HEK293 (cell line): ENCODE data around the gene MYO3A.

Experiments used
- AEBP2 ChIP-seq: fragments of 450-650 bp; formaldehyde crosslinking; IDR thresholded peaks from 2 replicates; pipeline ENCODE4 v1.5.1; 2016; ENCODE audit warnings: missing biosample characterization, missing genetic modification characterization, borderline replicate concordance
- EGR2 ChIP-seq: fragments of 450-650 bp; formaldehyde crosslinking; IDR thresholded peaks from 2 replicates; pipeline ENCODE4 v1.5.1; 2016; ENCODE audit warnings: low read depth, missing biosample characterization, missing genetic modification characterization
- KLF17 ChIP-seq: fragments of 450-650 bp; formaldehyde crosslinking; IDR thresholded peaks from 2 replicates; pipeline ENCODE4 v1.5.1; 2016; ENCODE audit warnings: missing biosample characterization, missing genetic modification characterization
- KLF9 ChIP-seq: fragments of 450-650 bp; formaldehyde crosslinking; IDR thresholded peaks from 2 replicates; pipeline ENCODE4 v1.5.1; 2016; ENCODE audit warnings: missing biosample characterization, missing genetic modification characterization, low read depth
- MYNN ChIP-seq: fragments of 450-650 bp; formaldehyde crosslinking; IDR thresholded peaks from 2 replicates; pipeline ENCODE4 v1.5.1; 2016; ENCODE audit warnings: missing biosample characterization, missing genetic modification characterization, borderline replicate concordance
- OSR2 ChIP-seq: fragments of 450-650 bp; formaldehyde crosslinking; IDR thresholded peaks from 2 replicates; pipeline ENCODE4 v1.5.1; 2016; ENCODE audit warnings: missing biosample characterization, missing genetic modification characterization
- SCRT2 ChIP-seq: fragments of 450-650 bp; formaldehyde crosslinking; IDR thresholded peaks from 2 replicates; pipeline ENCODE4 v1.5.1; 2016; ENCODE audit warnings: missing biosample characterization, missing genetic modification characterization
- SP3 ChIP-seq: fragments of 450-650 bp; formaldehyde crosslinking; IDR thresholded peaks from 2 replicates; pipeline ENCODE4 v1.5.1; 2016; ENCODE audit warnings: missing biosample characterization, missing genetic modification characterization
- TCF7L2 ChIP-seq: IDR thresholded peaks from 2 replicates; pipeline ENCODE4 v1.6.1; 2011; ENCODE audit warnings: low read depth, mild to moderate bottlenecking, inconsistent platforms, low read length, moderate library complexity, borderline replicate concordance
- ZBTB49 ChIP-seq: fragments of 450-650 bp; formaldehyde crosslinking; IDR thresholded peaks from 2 replicates; pipeline ENCODE4 v1.5.1; 2016; ENCODE audit warnings: missing biosample characterization, missing genetic modification characterization, low read depth
- ZIC2 ChIP-seq: fragments of 450-650 bp; formaldehyde crosslinking; IDR thresholded peaks from 2 replicates; pipeline ENCODE4 v1.5.1; 2016; ENCODE audit warnings: missing biosample characterization, missing genetic modification characterization
- ZNF133 ChIP-seq: fragments of 450-650 bp; formaldehyde crosslinking; IDR thresholded peaks from 2 replicates; pipeline ENCODE4 v1.5.1; 2016; ENCODE audit warnings: missing biosample characterization, missing genetic modification characterization
- ZNF157 ChIP-seq: fragments of 450-650 bp; formaldehyde crosslinking; IDR thresholded peaks from 2 replicates; pipeline ENCODE4 v1.5.1; 2016; ENCODE audit warnings: missing biosample characterization, missing genetic modification characterization
- ZNF175 ChIP-seq: fragments of 450-650 bp; formaldehyde crosslinking; IDR thresholded peaks from 2 replicates; pipeline ENCODE4 v1.5.1; 2016; ENCODE audit warnings: missing biosample characterization, missing genetic modification characterization
- ZNF18 ChIP-seq: fragments of 450-650 bp; formaldehyde crosslinking; IDR thresholded peaks from 2 replicates; pipeline ENCODE4 v1.5.1; 2016; ENCODE audit warnings: missing biosample characterization, missing genetic modification characterization
- ZNF239 ChIP-seq: fragments of 450-650 bp; formaldehyde crosslinking; IDR thresholded peaks from 2 replicates; pipeline ENCODE4 v1.5.1; 2016; ENCODE audit warnings: missing biosample characterization, missing genetic modification characterization
- ZNF24 ChIP-seq: fragments of 450-650 bp; formaldehyde crosslinking; IDR thresholded peaks from 2 replicates; pipeline ENCODE4 v1.5.1; 2016; ENCODE audit warnings: missing biosample characterization, missing genetic modification characterization
- ZNF26 ChIP-seq: fragments of 450-650 bp; formaldehyde crosslinking; IDR thresholded peaks from 2 replicates; pipeline ENCODE4 v1.5.1; 2016; ENCODE audit warnings: missing biosample characterization, missing genetic modification characterization
- ZNF416 ChIP-seq: fragments of 450-650 bp; formaldehyde crosslinking; IDR thresholded peaks from 2 replicates; pipeline ENCODE4 v1.5.1; 2016; ENCODE audit warnings: missing biosample characterization, missing genetic modification characterization
- ZNF426 ChIP-seq: fragments of 450-650 bp; formaldehyde crosslinking; IDR thresholded peaks from 2 replicates; pipeline ENCODE4 v1.5.1; 2017; ENCODE audit warnings: missing biosample characterization, missing genetic modification characterization, mild to moderate bottlenecking, inconsistent platforms, moderate library complexity
- ZNF473 ChIP-seq: fragments of 450-650 bp; formaldehyde crosslinking; IDR thresholded peaks from 2 replicates; pipeline ENCODE4 v1.5.1; 2017; ENCODE audit warnings: missing biosample characterization, missing genetic modification characterization
- ZNF529 ChIP-seq: fragments of 450-650 bp; formaldehyde crosslinking; IDR thresholded peaks from 2 replicates; pipeline ENCODE4 v1.5.1; 2017; ENCODE audit warnings: missing genetic modification characterization, missing biosample characterization; ENCODE audit not compliant: insufficient replicate concordance
- ZNF596 ChIP-seq: fragments of 450-650 bp; IDR thresholded peaks from 2 replicates; pipeline ENCODE4 v1.5.0; 2018; ENCODE audit warnings: missing biosample characterization, mild to moderate bottlenecking, missing genetic modification characterization, moderate library complexity
- ZNF692 ChIP-seq: fragments of 450-650 bp; formaldehyde crosslinking; IDR thresholded peaks from 2 replicates; pipeline ENCODE4 v1.5.1; 2016; ENCODE audit warnings: missing biosample characterization, missing genetic modification characterization
- ZNF76 ChIP-seq: fragments of 450-650 bp; formaldehyde crosslinking; IDR thresholded peaks from 2 replicates; pipeline ENCODE4; 2016; ENCODE audit warnings: low read depth, missing biosample characterization, missing genetic modification characterization, borderline replicate concordance
- ZNF776 ChIP-seq: fragments of 450-650 bp; formaldehyde crosslinking; IDR thresholded peaks from 2 replicates; pipeline ENCODE4 v1.5.0; 2017; ENCODE audit warnings: missing biosample characterization, missing genetic modification characterization, borderline replicate concordance
- ZNF791 ChIP-seq: fragments of 450-650 bp; formaldehyde crosslinking; IDR thresholded peaks from 2 replicates; pipeline ENCODE4 v1.5.1; 2016; ENCODE audit warnings: missing biosample characterization, missing genetic modification characterization
- ZSCAN4 ChIP-seq: fragments of 450-650 bp; formaldehyde crosslinking; IDR thresholded peaks from 2 replicates; pipeline ENCODE4 v1.5.1; 2017; ENCODE audit warnings: missing biosample characterization, missing genetic modification characterization

The MYO3A gene

GRCh38 chr10:25934621-25935139, 651 bp downstream of the MYO3A start (continued):
- peak; percentile 66 for TF ChIP-seq ZNF76
- TF ChIP-seq OSR2 (tag by site-specific recombination) = no peak
- TF ChIP-seq ZBTB49 (tag by site-specific recombination) = no peak
- TF ChIP-seq ZNF175 = no peak
- no peak for TF ChIP-seq ZNF26 (tag by site-specific recombination)
- no peak for TF ChIP-seq TCF7L2
- TF ChIP-seq ZNF157 (tag by site-specific recombination) = no peak
- peak; percentile 32; the same call in 1 of the 2 replicates for TF ChIP-seq ZNF596 (tag by site-specific recombination)
- TF ChIP-seq ZNF24 = peak; percentile 83
- TF ChIP-seq EGR2 (tag by site-specific recombination) = peak; percentile 60; the same call in 1 of the 2 replicates
- TF ChIP-seq ZIC2 (tag by site-specific recombination) = peak; percentile 63
- TF ChIP-seq ZNF473 (tag by site-specific recombination) = no peak
- TF ChIP-seq ZSCAN4 (tag by site-specific recombination) = peak; percentile 49; the same call in 1 of the 2 replicates
- TF ChIP-seq ZNF529 = no peak
- TF ChIP-seq SP3 = peak; percentile 89
- TF ChIP-seq AEBP2 (tag by site-specific recombination) = no peak
- TF ChIP-seq ZNF416 (tag by site-specific recombination) = no peak
- TF ChIP-seq MYNN (tag by site-specific recombination) = no peak
- TF ChIP-seq KLF17 = peak; percentile 87
- no peak for TF ChIP-seq ZNF791
- no peak; the same call in 1 of the 2 replicates for TF ChIP-seq ZNF239
- no peak for TF ChIP-seq ZNF776 (tag by site-specific recombination)
- TF ChIP-seq ZNF692 (tag by site-specific recombination) = peak; percentile 93
- TF ChIP-seq ZNF133 (tag by site-specific recombination) = no peak
- TF ChIP-seq SCRT2 (tag by site-specific recombination) = peak; percentile 100
- peak; percentile 58; the same call in 1 of the 2 replicates for TF ChIP-seq ZNF18 (tag by site-specific recombination)
- TF ChIP-seq ZNF426 (tag by site-specific recombination) = no peak
- TF ChIP-seq KLF9 (tag by site-specific recombination) = peak; percentile 64
